GM21367 (cell line): ENCODE measurements around the gene TGFB1.
"Not testable (repeated sequence)": the region's sequence is repeated elsewhere in the genome, so short reads cannot be mapped to it uniquely, and the experiment has no call there.

ENCODE experiments used
- ATAC-seq: cut with Tn5 transposase; IDR thresholded peaks from one replicate; pipeline ENCODE4 v1.9.1; 2021; ENCODE audit not compliant: unreplicated experiment

TGFB1 gene

DNA sequence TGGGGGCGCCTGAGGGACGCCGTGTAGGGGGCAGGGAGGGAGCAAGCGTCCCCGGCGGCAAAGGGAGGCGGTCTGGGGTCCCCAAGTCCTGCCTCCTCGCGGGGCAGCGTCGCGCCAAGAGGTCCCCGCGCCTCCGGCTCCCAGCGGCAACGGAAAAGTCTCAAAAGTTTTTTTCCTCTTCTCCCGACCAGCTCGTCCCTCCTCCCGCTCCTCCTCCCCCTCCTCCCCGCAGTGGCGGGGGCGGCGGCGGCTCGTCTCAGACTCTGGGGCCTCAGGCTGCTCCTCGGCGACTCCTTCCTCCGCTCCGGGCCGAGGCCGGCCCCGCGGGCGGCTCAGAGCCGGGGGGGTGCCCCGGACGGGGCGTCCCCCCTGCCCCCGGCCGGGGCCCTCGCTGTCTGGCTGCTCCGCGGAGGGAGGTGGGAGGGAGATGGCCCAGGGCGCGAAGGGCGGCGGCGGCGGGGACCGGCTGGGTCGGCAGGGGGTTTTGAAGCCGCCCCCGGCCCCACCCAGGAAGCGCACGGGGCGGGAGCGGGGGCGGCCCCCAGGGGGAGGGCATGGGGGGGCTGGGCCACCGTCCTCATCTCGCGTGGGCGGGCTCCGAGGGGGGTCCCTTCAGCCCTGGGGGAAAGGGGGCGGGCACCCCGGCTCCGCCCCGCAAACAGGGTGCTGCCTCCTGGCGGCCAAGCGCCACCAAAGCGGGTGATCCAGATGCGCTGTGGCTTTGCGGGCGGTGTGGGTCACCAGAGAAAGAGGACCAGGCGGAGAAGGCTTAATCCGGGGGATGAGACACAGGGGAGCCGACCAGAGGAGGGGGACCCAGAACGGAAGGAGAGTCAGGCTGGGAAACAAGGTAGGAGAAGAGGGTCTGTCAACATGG lies at the start of gene TGFB1:
TSS of gene TGFB1 (minus strand) at position 457 of the 877 bp plus-strand sequence. CDS start 878 bp downstream, outside the sequence.
- ATAC-seq: peak; percentile 29

DNA sequence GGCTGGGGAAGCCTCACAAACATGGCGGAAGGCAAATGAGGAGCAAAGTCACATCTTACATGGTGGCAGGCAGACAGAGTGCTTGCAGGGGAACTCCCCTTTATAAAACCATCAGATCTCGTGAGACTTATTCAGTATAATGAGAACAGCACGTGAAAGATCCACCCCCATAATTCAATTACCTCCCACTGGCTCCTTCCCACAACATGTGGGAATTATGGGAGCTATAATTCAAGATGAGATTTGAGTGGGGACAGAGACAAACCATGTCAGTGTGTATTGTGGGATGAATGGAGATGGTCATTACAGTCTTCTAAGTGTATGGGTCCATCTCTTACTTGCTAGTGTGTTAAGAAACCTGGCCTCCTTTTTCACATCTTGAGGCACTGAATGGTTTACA lies 48.3 kb upstream of the TGFB1 start:
- no peak for ATAC-seq

GRCh38 chr19:41401483-41401882 lies 47.8 kb upstream of the TGFB1 start:
- ATAC-seq: no peak

DNA sequence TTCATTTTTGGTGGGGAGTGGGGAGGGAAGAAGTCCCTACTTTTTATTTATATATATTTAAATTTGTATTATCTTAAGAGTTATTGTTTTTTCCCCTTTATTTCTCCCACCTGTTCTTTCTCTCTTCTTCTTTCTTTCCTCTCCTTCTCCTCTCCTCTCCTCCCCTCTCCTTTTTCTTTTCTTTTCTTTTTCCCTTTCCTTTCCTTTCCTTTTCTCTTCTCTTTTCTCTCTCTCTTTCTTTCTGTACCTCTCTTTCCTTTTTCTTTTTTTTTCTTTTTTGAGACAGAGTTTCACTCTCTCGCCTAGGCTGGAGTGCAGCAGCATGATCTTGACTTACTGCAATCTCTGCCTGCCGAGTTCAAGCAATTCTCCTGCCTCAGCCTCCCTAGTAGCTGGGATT lies 45.8 kb upstream of the TGFB1 start:
- no peak for ATAC-seq

GRCh38 chr19:41399091-41399490 lies 45.4 kb upstream of the TGFB1 start:
- no peak for ATAC-seq

- no peak for ATAC-seq
These were observed 44.9 kb upstream of the TGFB1 start for GRCh38 chr19:41398598-41398997.

GRCh38 chr19:41398050-41398418 lies 44.3 kb upstream of the TGFB1 start:
- no peak for ATAC-seq

DNA sequence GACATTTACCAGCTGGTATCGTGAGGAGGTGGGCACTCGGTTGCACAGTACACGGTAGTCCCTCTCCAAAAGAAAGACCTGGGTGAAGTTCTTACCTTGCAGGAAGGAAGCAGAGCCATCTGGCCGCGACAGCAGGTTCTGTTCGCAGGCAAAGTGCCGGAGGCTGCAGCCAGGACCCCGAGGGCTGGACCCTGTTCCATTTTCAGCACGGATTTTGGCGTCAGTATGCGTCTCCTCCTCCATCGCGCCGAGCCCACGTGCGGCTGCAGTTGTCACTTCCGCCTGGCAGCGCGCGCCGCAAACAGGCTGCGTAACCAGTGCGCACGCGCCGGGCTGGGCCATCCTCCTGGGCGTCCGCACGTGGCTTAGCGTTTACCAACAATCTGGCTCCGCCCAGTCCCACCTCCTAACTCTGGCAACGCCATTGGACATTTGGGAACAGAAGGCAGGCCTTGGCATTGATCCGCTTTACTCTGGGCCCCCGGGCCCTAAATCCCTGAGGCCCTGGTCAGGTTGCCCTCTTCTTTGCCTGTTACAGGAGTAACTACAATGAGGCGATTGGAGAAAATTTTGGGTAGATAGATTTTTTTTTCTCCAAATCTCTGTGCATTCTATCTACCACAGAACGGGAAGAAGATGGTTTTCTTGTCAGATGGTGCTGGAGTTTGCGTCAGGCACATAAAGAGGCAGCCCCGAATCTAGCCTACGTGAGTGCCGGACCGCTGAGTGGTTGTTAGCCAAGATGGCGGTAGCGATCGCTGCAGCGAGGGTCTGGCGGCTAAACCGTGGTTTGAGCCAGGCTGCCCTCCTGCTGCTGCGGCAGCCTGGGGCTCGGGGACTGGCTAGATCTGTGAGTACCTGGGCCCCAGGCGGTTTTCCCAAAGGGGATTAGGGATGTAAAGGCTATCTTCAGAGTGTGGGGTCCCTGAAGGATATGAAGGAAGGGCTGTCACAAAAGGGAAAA lies 43.6 kb upstream of the TGFB1 start, which contains the start of the genes BCKDHA and EXOSC5:
TSS of gene BCKDHA (plus strand) at position 733 of the 964 bp plus-strand sequence. CDS start at position 743, 10 bp downstream.
TSS of gene EXOSC5 (minus strand) at position 274 of the 964 bp plus-strand sequence. CDS start at position 243, 31 bp downstream.
- ATAC-seq: peak; percentile 62

- no peak for ATAC-seq
These were observed 41.6 kb upstream of the TGFB1 start for GRCh38 chr19:41395355-41395754.

GRCh38 chr19:41392775-41393174 lies 39.1 kb upstream of the TGFB1 start:
- no peak for ATAC-seq

- no peak for ATAC-seq
These were observed 37.9 kb upstream of the TGFB1 start for GRCh38 chr19:41391618-41392017.

DNA sequence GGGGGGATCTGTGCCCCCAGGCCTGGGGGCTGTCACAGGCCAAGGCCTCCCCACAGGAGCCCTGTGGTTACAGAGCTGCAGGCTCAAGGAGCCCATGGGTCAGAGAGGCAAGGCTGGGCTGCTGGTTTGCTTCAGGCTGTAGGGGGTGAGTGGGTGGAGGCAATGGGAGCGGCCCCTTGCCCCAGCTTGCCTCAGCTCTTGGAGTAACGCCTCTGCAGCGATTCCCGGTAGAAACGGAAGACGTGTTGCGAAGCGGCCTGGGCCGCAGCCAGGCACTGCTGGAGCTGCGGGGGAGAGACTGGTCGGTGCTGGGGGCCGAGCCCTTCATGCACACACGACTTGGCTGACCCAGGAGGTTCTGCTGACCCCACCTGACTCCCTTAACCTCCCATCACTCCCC lies 32.7 kb upstream of the TGFB1 start:
- no peak for ATAC-seq

DNA sequence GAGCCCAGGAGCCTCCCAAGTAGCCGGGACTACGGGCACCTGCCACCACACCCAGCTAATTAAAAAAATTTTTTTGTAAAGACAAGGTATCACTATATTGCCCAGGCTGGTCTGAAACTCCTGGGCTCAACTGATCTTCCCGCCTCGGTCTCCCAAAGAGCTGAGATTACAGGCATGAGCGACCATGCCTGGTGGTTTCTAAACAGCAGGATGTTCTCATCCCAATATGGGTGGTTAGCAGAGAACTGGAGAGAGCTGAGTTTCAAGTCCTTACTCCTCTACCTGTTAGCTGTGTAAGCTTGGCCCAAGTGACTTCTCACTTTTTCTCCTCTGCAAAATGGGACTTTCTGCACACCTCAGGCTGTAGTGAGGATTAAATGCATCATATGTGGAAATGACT lies 30.6 kb upstream of the TGFB1 start:
- no peak for ATAC-seq

DNA sequence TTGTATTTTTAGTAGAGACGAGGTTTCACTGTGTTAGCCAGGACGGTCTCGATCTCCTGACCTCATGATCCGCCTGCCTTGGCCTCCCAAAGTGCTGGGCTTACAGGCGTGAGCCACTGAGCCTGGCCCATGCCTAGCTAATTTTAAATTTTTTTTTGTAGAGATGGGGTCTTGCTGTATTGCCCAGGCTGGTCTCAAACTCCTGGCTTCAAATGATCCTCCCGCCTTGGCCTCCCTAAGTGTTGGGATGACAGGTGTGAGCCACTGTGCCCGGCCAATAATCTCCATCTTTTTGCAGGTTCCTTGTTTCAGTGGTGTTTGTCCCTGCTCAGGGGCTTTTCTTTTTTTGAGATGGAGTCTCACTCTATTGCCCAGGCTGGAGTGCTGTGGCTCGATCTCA lies 27.8 kb upstream of the TGFB1 start:
- ATAC-seq: not testable (repeated sequence)

DNA sequence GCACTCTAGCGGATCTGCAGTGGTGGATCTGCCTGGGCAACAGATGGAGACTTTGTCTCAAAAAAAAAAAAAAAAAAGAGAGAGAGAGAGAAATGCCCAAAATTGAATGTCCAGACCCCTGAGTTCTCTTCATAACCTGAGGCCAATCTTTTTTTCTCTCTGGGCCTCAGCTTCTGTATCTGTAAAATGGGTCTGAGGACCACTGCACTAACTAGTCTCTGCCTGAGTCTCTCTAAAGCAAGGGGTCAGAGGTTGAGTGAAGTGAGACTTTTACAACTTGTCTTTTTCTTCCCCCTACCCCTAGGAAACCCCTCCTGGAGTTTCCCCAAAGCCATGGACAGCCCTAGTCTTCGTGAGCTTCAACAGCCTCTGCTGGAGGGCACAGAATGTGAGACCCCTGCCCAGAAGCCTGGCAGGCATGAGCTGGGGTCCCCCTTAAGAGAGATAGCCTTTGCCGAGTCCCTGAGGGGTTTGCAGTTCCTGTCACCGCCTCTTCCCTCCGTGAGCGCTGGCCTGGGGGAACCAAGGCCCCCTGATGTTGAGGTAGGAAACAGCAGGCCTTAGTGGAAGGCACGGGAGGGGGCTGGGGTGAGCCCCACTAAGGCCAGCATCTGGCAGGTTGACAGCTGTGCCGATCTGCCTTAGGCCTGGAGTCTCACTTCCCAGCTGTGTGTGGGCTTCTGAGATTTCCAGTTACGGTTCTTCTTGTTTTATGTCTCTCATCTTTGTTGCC lies 24.4 kb upstream of the TGFB1 start:
- no peak for ATAC-seq

- no peak for ATAC-seq
These were observed 23.3 kb upstream of the TGFB1 start for GRCh38 chr19:41376998-41377365.

GRCh38 chr19:41376241-41376997 lies 22.7 kb upstream of the TGFB1 start, which contains the start of gene TMEM91:
TMEM91 (plus strand) TSS chr19:41376533; CDS start chr19:41378310, 1,777 bp downstream.
- no peak for ATAC-seq

- ATAC-seq: no peak
These were observed 20.3 kb upstream of the TGFB1 start for GRCh38 chr19:41373993-41374392.

- ATAC-seq: no peak
These were observed 18.8 kb upstream of the TGFB1 start for GRCh38 chr19:41372501-41372900.

- no peak for ATAC-seq
These were observed 17.8 kb upstream of the TGFB1 start for GRCh38 chr19:41371541-41371940.
